Cerebellar cortex (tissue), 1 donor: ENCODE measurements around the gene PTPRM.
"Not testable (repeated sequence)": the region's sequence is repeated elsewhere in the genome, so short reads cannot be mapped to it uniquely, and the experiment has no call there.

ENCODE experiments used
- DNase-seq: peaks from one replicate; pipeline ENCODE4 v3.0.0-alpha.2; 2015; ENCODE audit warnings: low spot score

Gene PTPRM

GRCh38 chr18:8050616-8051329 is 483.7 kb downstream of the PTPRM start:
- no peak for DNase-seq

- no peak for DNase-seq
These were observed 484.3 kb downstream of the PTPRM start for GRCh38 chr18:8051453-8051852.

GRCh38 chr18:8052237-8052701 is 485.2 kb downstream of the PTPRM start:
- no peak for DNase-seq

- no peak for DNase-seq
These were observed 489.6 kb downstream of the PTPRM start for GRCh38 chr18:8056723-8057122.

- DNase-seq = not testable (repeated sequence)
These were observed 496.0 kb downstream of the PTPRM start for GRCh38 chr18:8063152-8063551.

GRCh38 chr18:8063733-8064132 is 496.6 kb downstream of the PTPRM start:
- DNase-seq = no peak

- no peak for DNase-seq
These were observed 498.2 kb downstream of the PTPRM start for GRCh38 chr18:8065284-8065683.

- no peak for DNase-seq
These were observed 498.7 kb downstream of the PTPRM start for GRCh38 chr18:8065773-8066172.

GRCh38 chr18:8069708-8070107 is 502.6 kb downstream of the PTPRM start:
- no peak for DNase-seq

- DNase-seq = no peak
These were observed 506.1 kb downstream of the PTPRM start for GRCh38 chr18:8073167-8073566.

- no peak for DNase-seq
These were observed 513.0 kb downstream of the PTPRM start for GRCh38 chr18:8080092-8080491.

- no peak for DNase-seq
These were observed 514.2 kb downstream of the PTPRM start for GRCh38 chr18:8081267-8081666.

- DNase-seq = no peak
These were observed 514.9 kb downstream of the PTPRM start for GRCh38 chr18:8081872-8082553.

- no peak for DNase-seq
These were observed 517.0 kb downstream of the PTPRM start for GRCh38 chr18:8084160-8084559.

- no peak for DNase-seq
These were observed 521.5 kb downstream of the PTPRM start for GRCh38 chr18:8088626-8089025.

GRCh38 chr18:8091035-8091434 is 523.9 kb downstream of the PTPRM start:
- DNase-seq = no peak

- no peak for DNase-seq
These were observed 528.9 kb downstream of the PTPRM start for GRCh38 chr18:8095947-8096570.

GRCh38 chr18:8097399-8097798 is 530.3 kb downstream of the PTPRM start:
- DNase-seq = no peak

GRCh38 chr18:8097927-8098326 is 530.8 kb downstream of the PTPRM start:
- no peak for DNase-seq

GRCh38 chr18:8106603-8107002 is 539.5 kb downstream of the PTPRM start:
- no peak for DNase-seq

GRCh38 chr18:8107426-8107825 is 540.3 kb downstream of the PTPRM start:
- DNase-seq = no peak

GRCh38 chr18:8114480-8114879 is 547.4 kb downstream of the PTPRM start:
- no peak for DNase-seq

- DNase-seq = no peak
These were observed 549.4 kb downstream of the PTPRM start for GRCh38 chr18:8116341-8117005.
